HepG2 (cell line): ENCODE data around the gene SOX5. TPM values are rescaled to one million over a fixed set of nuclear protein-coding genes. Genes with fewer than 3 reads are reported as not detected.

Experiments
- ATAC-seq: fragments of 200-7000 bp; cut with Tn5 transposase; 3 replicates; pipeline ENCODE4 v1.9.1; 2020; ENCODE audit warnings: mild to moderate bottlenecking, moderate library complexity
- BruUV-seq: library from RNA; stranded (reverse); fragments of 400-500 nt; replicated peaks from 2 replicates; lab custom pipeline; 2021; lab: Mats Ljungman, UMichigan
- CTCF ChIA-PET: fragments of 300-600 bp; formaldehyde crosslinking; extraction: SDS; loops from one replicate; lab custom pipeline; 2021; ENCODE audit warnings: low total read pairs, inconsistent platforms, low intra/inter-chr PET ratio; lab: Yijun Ruan, JAX
- POLR2A ChIA-PET: fragments of 350-600 bp; sonication (Branson Sonifier 250); formaldehyde crosslinking; loops from one replicate; lab custom pipeline; 2020; ENCODE audit warnings: antibody characterized with exemption, inconsistent platforms; lab: Yijun Ruan, JAX
- DNase-seq: peaks from one replicate; pipeline ENCODE4 v3.0.0-alpha.2; 2015; ENCODE audit warnings: low spot score
- FAIRE-seq: peaks from 3 replicates; lab custom pipeline; 2011; peaks lifted over from hg19 to GRCh38; lab: Jason Lieb, UNC
- H2AFZ ChIP-seq: one replicate; pipeline ENCODE4 v1.6.1; 2011; ENCODE audit warnings: low read length, inconsistent platforms
- H3K27ac ChIP-seq: fragments of 300-600 bp; 3 replicates; pipeline ENCODE4 v1.8.0; 2011; ENCODE audit warnings: mixed run types, mild to moderate bottlenecking, mixed read lengths, low read length, inconsistent platforms; ENCODE audit not compliant: insufficient read depth; ENCODE audit errors: extremely low read length
- H3K27me3 ChIP-seq, 2 experiments: fragments of 200-600 bp in 1 of 2; 2 replicates in 1 of 2; 3 replicates in 1 of 2; pipeline versions ENCODE4 v1.6.0 to v1.8.0; 2011; ENCODE audit warnings: low read length in 2 of 2, mild to moderate bottlenecking in 2 of 2, moderate library complexity in 2 of 2, inconsistent platforms in 1 of 2; ENCODE audit not compliant: insufficient read depth in 2 of 2, control insufficient read depth in 1 of 2
- H3K36me3 ChIP-seq, 2 experiments: fragments of 200-600 bp in 1 of 2; replicated peaks in 1 of 2; 2 replicates in 1 of 2; 3 replicates in 1 of 2; pipeline versions ENCODE4 v1.5.1 to v1.8.0; 2011; ENCODE audit warnings: low read length in 2 of 2, inconsistent platforms in 1 of 2; ENCODE audit not compliant: insufficient read depth in 2 of 2, control insufficient read depth in 1 of 2
- H3K4me1 ChIP-seq: 2 replicates; pipeline ENCODE4 v1.5.1; 2012; ENCODE audit warnings: low read length, inconsistent platforms; ENCODE audit not compliant: insufficient read depth
- H3K4me2 ChIP-seq: 2 replicates; pipeline ENCODE4 v1.6.0; 2011; ENCODE audit warnings: low read depth, low read length, inconsistent platforms
- H3K4me3 ChIP-seq, 3 experiments: fragments of 200-600 bp in 1 of 3; sonication (generic), shearing (Covaris generic) in 1 of 3; replicated peaks in 1 of 3; 2 replicates each; pipeline ENCODE4 v1.5.1; 2011 to 2016; ENCODE audit warnings: low read length in 3 of 3, inconsistent platforms in 2 of 3, low read depth in 2 of 3, mild to moderate bottlenecking in 2 of 3, control low read depth in 1 of 3, mixed read lengths in 1 of 3; ENCODE audit not compliant: insufficient read depth in 1 of 3
- H3K79me2 ChIP-seq: one replicate; pipeline ENCODE4 v1.6.1; 2011; ENCODE audit warnings: low read length, inconsistent platforms; ENCODE audit not compliant: insufficient read depth
- H3K9ac ChIP-seq: 2 replicates; pipeline ENCODE4 v1.6.0; 2011; ENCODE audit warnings: mild to moderate bottlenecking, low read depth, low read length, inconsistent platforms; ENCODE audit not compliant: insufficient read depth
- H3K9me3 ChIP-seq: 2 replicates; pipeline ENCODE4 v1.5.1; 2012; ENCODE audit warnings: mild to moderate bottlenecking, low read length
- H4K20me1 ChIP-seq: 2 replicates; pipeline ENCODE4 v1.6.0; 2011; ENCODE audit warnings: inconsistent platforms, mild to moderate bottlenecking, low read length, moderate library complexity; ENCODE audit not compliant: insufficient read depth
- AGO1 ChIP-seq: fragments of 200-400 bp; formaldehyde crosslinking; IDR thresholded peaks from 2 replicates; pipeline ENCODE4 v1.6.1; 2017; ENCODE audit warnings: mild to moderate bottlenecking, low read depth, low read length, moderate library complexity; ENCODE audit not compliant: poor library complexity, severe bottlenecking
- BORCS8-MEF2B ChIP-seq: sonication (generic); formaldehyde crosslinking; IDR thresholded peaks from 2 replicates; pipeline ENCODE4 v1.8.0; 2022; ENCODE audit warnings: mild to moderate bottlenecking, missing genetic modification reagents
- MIER2 ChIP-seq: IDR thresholded peaks from 2 replicates; pipeline ENCODE4 v1.6.1; 2016; ENCODE audit warnings: missing biosample characterization, missing genetic modification reagents
- NFKBIZ ChIP-seq: IDR thresholded peaks from 2 replicates; pipeline ENCODE4 v1.6.1; 2018; ENCODE audit warnings: missing genetic modification reagents, missing compliant biosample characterization
- RBAK ChIP-seq: sonication (generic); formaldehyde crosslinking; IDR thresholded peaks from 2 replicates; pipeline ENCODE4 v1.5.1; 2020; ENCODE audit warnings: mild to moderate bottlenecking, missing genetic modification reagents
- RBM22 ChIP-seq: fragments of 200-400 bp; formaldehyde crosslinking; optimal IDR thresholded peaks from 2 replicates; pipeline ENCODE3; 2017; ENCODE audit warnings: mild to moderate bottlenecking, low read length, moderate library complexity
- WIZ ChIP-seq: sonication (generic); formaldehyde crosslinking; IDR thresholded peaks from 2 replicates; pipeline ENCODE4 v1.5.1; 2020; ENCODE audit warnings: mild to moderate bottlenecking, missing genetic modification reagents
- ZFY ChIP-seq: sonication (generic); formaldehyde crosslinking; IDR thresholded peaks from 2 replicates; pipeline ENCODE4 v1.4.0; 2020; ENCODE audit warnings: missing genetic modification reagents
- ZNF205 ChIP-seq: IDR thresholded peaks from 2 replicates; pipeline ENCODE4 v1.6.1; 2018; ENCODE audit warnings: missing biosample characterization, missing genetic modification reagents
- ZNF207 ChIP-seq: fragments of 450-650 bp; IDR thresholded peaks from 2 replicates; pipeline ENCODE4 v1.6.1; 2016; ENCODE audit warnings: antibody characterized with exemption, borderline replicate concordance
- ZNF441 ChIP-seq: sonication (generic); formaldehyde crosslinking; IDR thresholded peaks from 2 replicates; pipeline ENCODE4 v1.7.0; 2021; ENCODE audit warnings: missing genetic modification reagents, borderline replicate concordance
- ZNF724P ChIP-seq: sonication (generic); formaldehyde crosslinking; IDR thresholded peaks from 2 replicates; pipeline ENCODE4 v1.8.0; 2022; ENCODE audit warnings: missing genetic modification reagents, borderline replicate concordance
- WGBS: methylation state at CpG from one replicate; pipeline ENCODE4 v1.1.6; 2017; ENCODE audit warnings: low lambda C conversion rate; 5-methylcytosine and 5-hydroxymethylcytosine counted together
- in situ Hi-C: cut with HindIII; loops from 2 replicates; pipeline ENCODE4 v1.10.0; 2017; ENCODE audit warnings: low pct_unique_long_range_greater_than_20kb; ENCODE audit not compliant: extremely low pct_ligation_motif_present
- intact Hi-C: fragments of 100-400 bp; cut with micrococcal nuclease; formaldehyde crosslinking; loops from one replicate; pipeline ENCODE4 v1.10.0; 2022; ENCODE audit not compliant: unreplicated experiment
- polyA plus RNA-seq, 8 experiments: library from polyadenylated mRNA; depleted of rRNA in 3 of 8; stranded (reverse) in 7 of 8; unstranded in 1 of 8; fragments of >200 nt; fragmentation: Illumina TruSeq in 4 of 8; extraction: Trizol in 4 of 8; gene quantifications; 2 replicates each; pipeline versions ENCODE4 v1.2.1 to v1.2.3, GENCODE V29; 2011 to 2016; ENCODE audit warnings: low read depth in 4 of 8, missing spikeins in 1 of 8, mixed read lengths in 1 of 8; ENCODE audit not compliant: insufficient read depth in 1 of 8
- total RNA-seq, 5 experiments: library from RNA; depleted of rRNA; stranded (reverse); fragments of >200 nt; fragmentation: Illumina TruSeq; extraction: Trizol; gene quantifications; 2 replicates each; pipeline ENCODE4 v1.2.3, GENCODE V29; 2016; ENCODE audit warnings: low read depth in 1 of 5
- TF ChIP-seq, protein P1 (sequence below): sonication (generic); formaldehyde crosslinking; IDR thresholded peaks from 2 replicates; pipeline ENCODE4 v1.4.0; 2020; ENCODE audit warnings: missing genetic modification reagents
- TF ChIP-seq, protein P2 (sequence below): IDR thresholded peaks from 2 replicates; pipeline ENCODE4 v1.6.1; 2012; ENCODE audit warnings: inconsistent platforms

The SOX5 gene
- total and polyA plus RNA-seq, 2 of the 13 experiments (the other 11 are each of a cell fraction or from before 2014, with no cell fraction given), result 18.5 to 76.4 TPM

DNA sequence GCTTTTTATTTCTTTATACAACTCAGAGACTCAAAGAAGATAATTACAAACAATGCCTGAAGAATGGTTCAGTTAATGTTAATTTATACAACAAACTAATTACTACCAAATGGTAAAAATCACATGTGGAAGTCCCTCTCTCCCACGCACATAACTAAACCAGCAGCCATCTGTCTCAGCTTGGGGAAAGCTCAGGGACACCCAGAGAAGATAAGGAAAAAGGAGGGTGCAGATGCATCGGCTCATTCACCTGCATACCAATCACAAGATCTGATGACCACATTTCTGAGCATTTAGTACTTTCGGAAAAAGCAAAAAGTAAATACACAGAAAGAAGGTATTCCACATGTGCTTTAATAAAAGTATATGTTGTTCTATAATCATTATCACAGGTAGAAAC, 136.3 kb downstream of the SOX5 start:
- POLR2A ChIA-PET, result no interaction called here
- no peaks in the 10 kb centered on the region; the same call in 1 of the 2 replicates for H4K20me1 ChIP-seq
- CTCF ChIA-PET, result no interaction called here
- no peak for FAIRE-seq
- H3K79me2 ChIP-seq, result peaks cover 2% of the 10 kb centered on the region
- H3K27ac ChIP-seq, result no peak overlapping the region
- in situ Hi-C loops, result no loop called here
- DNase-seq, result no peak
- H3K9me3 ChIP-seq, result no peaks in the 10 kb centered on the region
- no peaks in the 10 kb centered on the region for H3K4me1 ChIP-seq
- 96% methylated on average over 3 of the region's 3 CpGs for WGBS
- H3K36me3 ChIP-seq, result peaks cover 0 to 5% of the 10 kb centered on the region in 2 experiments; a peak in 2 of 5 replicates
- no peak overlapping the region for H3K4me2 ChIP-seq
- H2AFZ ChIP-seq, result no peak overlapping the region
- no peaks in the 10 kb centered on the region for H3K27me3 ChIP-seq
- no peak overlapping the region for H3K9ac ChIP-seq
- intact Hi-C loops, result no loop called here
- no peak overlapping the region for H3K4me3 ChIP-seq
- ATAC-seq, result no peak
- TF ChIP-seq RBM22, result peak; percentile 56
- TF ChIP-seq, protein P1, sequence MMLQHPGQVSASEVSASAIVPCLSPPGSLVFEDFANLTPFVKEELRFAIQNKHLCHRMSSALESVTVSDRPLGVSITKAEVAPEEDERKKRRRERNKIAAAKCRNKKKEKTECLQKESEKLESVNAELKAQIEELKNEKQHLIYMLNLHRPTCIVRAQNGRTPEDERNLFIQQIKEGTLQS (CRISPR knock-in tag), result no peak
- BruUV-seq, result no TSS peak

DNA sequence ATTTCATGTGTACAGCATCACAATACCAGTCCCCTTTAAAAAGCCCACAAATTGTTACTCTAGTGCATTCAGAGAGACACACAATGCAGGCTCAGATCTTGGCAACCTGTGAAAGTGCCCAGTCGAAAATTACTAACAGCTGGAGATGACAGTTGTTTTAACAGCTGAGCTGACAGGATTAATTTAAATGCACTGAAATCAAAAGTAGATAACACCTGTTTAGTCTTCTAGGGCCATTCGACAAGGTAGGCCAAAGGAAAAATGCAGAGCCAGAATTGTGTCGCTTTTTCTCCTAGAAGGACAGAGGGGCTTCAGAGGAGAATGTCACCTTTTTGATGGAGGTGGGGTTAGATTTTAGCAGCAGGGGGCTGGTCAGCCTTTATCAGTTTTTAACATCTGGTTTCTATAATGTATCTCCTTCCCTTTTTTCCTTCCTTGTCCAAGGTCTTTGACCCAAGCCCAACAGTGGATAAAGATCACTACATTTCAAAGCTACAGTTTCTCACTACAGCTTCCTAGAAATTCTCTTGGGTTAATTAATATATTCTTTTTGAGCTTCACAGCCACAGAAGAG, 139.1 kb downstream of the SOX5 start:
- no TSS peak for BruUV-seq
- peaks cover 3 to 5% of the 10 kb centered on the region in 2 experiments; a peak in 3 of 5 replicates for H3K36me3 ChIP-seq
- WGBS, result 96% methylated on average over 3 of the region's 3 CpGs
- no peak overlapping the region for H3K4me3 ChIP-seq
- intact Hi-C loops (no loop called here), in situ Hi-C loops (no loop called here)
- no peaks in the 10 kb centered on the region; the same call in 1 of the 2 replicates for H4K20me1 ChIP-seq
- no peaks in the 10 kb centered on the region for H3K4me1 ChIP-seq
- POLR2A ChIA-PET, result no interaction called here
- H3K27ac ChIP-seq, result no peak overlapping the region
- no peaks in the 10 kb centered on the region for H3K9me3 ChIP-seq
- TF ChIP-seq BORCS8-MEF2B (CRISPR knock-in tag), result no peak
- no peak for TF ChIP-seq ZNF724P
- TF ChIP-seq AGO1, result no peak
- no peak for TF ChIP-seq WIZ (CRISPR knock-in tag)
- no peak for TF ChIP-seq NFKBIZ
- TF ChIP-seq ZFY, result no peak
- TF ChIP-seq, protein P2, sequence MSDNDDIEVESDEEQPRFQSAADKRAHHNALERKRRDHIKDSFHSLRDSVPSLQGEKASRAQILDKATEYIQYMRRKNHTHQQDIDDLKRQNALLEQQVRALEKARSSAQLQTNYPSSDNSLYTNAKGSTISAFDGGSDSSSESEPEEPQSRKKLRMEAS, result no peak
- no peak for TF ChIP-seq RBAK (CRISPR knock-in tag)
- TF ChIP-seq ZNF205, result no peak
- TF ChIP-seq MIER2 (CRISPR knock-in tag), result no peak
- TF ChIP-seq ZNF207, result no peak
- no peak for TF ChIP-seq ZNF441 (CRISPR knock-in tag)
- H3K79me2 ChIP-seq, result peaks cover 2% of the 10 kb centered on the region
- DNase-seq, result no peak
- H3K9ac ChIP-seq, result no peak overlapping the region
- no peaks in the 10 kb centered on the region for H3K27me3 ChIP-seq
- H2AFZ ChIP-seq, result no peak overlapping the region
- no peak for ATAC-seq
- no peak overlapping the region for H3K4me2 ChIP-seq
- CTCF ChIA-PET, result no interaction called here
- peak; percentile 28 for FAIRE-seq
